GM10266 (cell line): ENCODE measurements around the gene P4HA1.
"Not testable (repeated sequence)": the region's sequence is repeated elsewhere in the genome, so short reads cannot be mapped to it uniquely, and the experiment has no call there.

Experiments
- DNase-seq: peaks from one replicate; pipeline ENCODE4 v3.0.0; 2012; ENCODE audit errors: extremely low spot score
- CTCF ChIP-seq: IDR thresholded peaks from 2 replicates; pipeline ENCODE4 v1.5.1; 2012; ENCODE audit warnings: mild to moderate bottlenecking, low read depth; ENCODE audit not compliant: control insufficient read depth, insufficient read depth; ENCODE audit errors: missing control alignments

Gene P4HA1

GRCh38 chr10:73043766-73044377, 52.8 kb downstream of the P4HA1 start:
- TF ChIP-seq CTCF, result no peak
- no peak for DNase-seq

- TF ChIP-seq CTCF, result no peak
- DNase-seq, result no peak
These were observed 53.3 kb downstream of the P4HA1 start for GRCh38 chr10:73043319-73043718.

GRCh38 chr10:73042130-73042529, 54.5 kb downstream of the P4HA1 start:
- no peak for DNase-seq
- TF ChIP-seq CTCF, result no peak

- DNase-seq, result no peak
- no peak for TF ChIP-seq CTCF
These were observed 57.0 kb downstream of the P4HA1 start for GRCh38 chr10:73039635-73040034.

GRCh38 chr10:73036285-73036684, 60.4 kb downstream of the P4HA1 start:
- not testable (repeated sequence) for DNase-seq

GRCh38 chr10:73032536-73032935, 64.1 kb downstream of the P4HA1 start:
- no peak for TF ChIP-seq CTCF
- DNase-seq, result no peak

- DNase-seq, result not testable (repeated sequence)
These were observed 70.0 kb downstream of the P4HA1 start for GRCh38 chr10:73026623-73027022.

GRCh38 chr10:73023455-73024070, 73.1 kb downstream of the P4HA1 start:
- DNase-seq, result not testable (repeated sequence)

- DNase-seq, result not testable (repeated sequence)
These were observed 73.7 kb downstream of the P4HA1 start for GRCh38 chr10:73022961-73023360.

GRCh38 chr10:73021538-73022164, 75.0 kb downstream of the P4HA1 start:
- not testable (repeated sequence) for DNase-seq
